Naive B cell (primary cell): Measurements from ENCODE around the gene HELB. TPM values are rescaled to one million over a fixed set of nuclear protein-coding genes. Genes with fewer than 3 reads are reported as not detected.

Experiments
- ATAC-seq, 2 donors: fragments of 150-1000 bp; cut with Tn5 transposase; 2 replicates each; pipeline ENCODE4 v1.10.0; 2021; ENCODE audit warnings: low read depth in 2 of 2, mild to moderate bottlenecking in 2 of 2, moderate library complexity in 2 of 2
- DNase-seq: peaks from one replicate; pipeline ENCODE4 v3.0.0; 2022
- H3K27ac Mint-ChIP-seq, 6 donors: one replicate each; pipeline ENCODE4 v1.8.0; 2020 to 2022; ENCODE audit warnings: mild to moderate bottlenecking in 6 of 6, mixed read lengths in 6 of 6, moderate library complexity in 5 of 6, inconsistent platforms in 2 of 6
- H3K27me3 Mint-ChIP-seq, 3 donors: one replicate each; pipeline ENCODE4 v1.8.0; 2021 to 2022; ENCODE audit warnings: mixed read lengths in 3 of 3, mild to moderate bottlenecking in 1 of 3
- H3K36me3 Mint-ChIP-seq, 2 donors: one replicate each; pipeline ENCODE4 v1.8.0; 2020 to 2022; ENCODE audit warnings: mixed read lengths in 2 of 2, inconsistent platforms in 1 of 2, mild to moderate bottlenecking in 1 of 2
- H3K4me1 Mint-ChIP-seq, 3 donors: one replicate each; pipeline ENCODE4 v1.8.0; 2020 to 2022; ENCODE audit warnings: mixed read lengths in 3 of 3, inconsistent platforms in 1 of 3, mild to moderate bottlenecking in 1 of 3, moderate library complexity in 1 of 3
- H3K4me3 Mint-ChIP-seq, 8 donors: one replicate each; pipeline ENCODE4 v1.8.0; 2020 to 2022; ENCODE audit warnings: mild to moderate bottlenecking in 8 of 8, mixed read lengths in 8 of 8, moderate library complexity in 8 of 8, inconsistent platforms in 2 of 8
- H3K9me3 Mint-ChIP-seq, 7 donors: one replicate each; pipeline ENCODE4 v1.8.0; 2020 to 2022; ENCODE audit warnings: mixed read lengths in 7 of 7, mild to moderate bottlenecking in 5 of 7, inconsistent platforms in 2 of 7, moderate library complexity in 1 of 7
- polyA plus RNA-seq, 6 donors: library from polyadenylated mRNA; unstranded; fragments of 300-500 nt; fragmentation: Illumina TruSeq; gene quantifications; one replicate each; pipeline ENCODE4 v1.2.3, GENCODE V29; 2021; ENCODE audit warnings: low read depth in 6 of 6

The HELB gene
- polyA plus RNA-seq, 6 donors from 2014 or later, result 0.06 to 6.4 (median 4.9) TPM

DNA sequence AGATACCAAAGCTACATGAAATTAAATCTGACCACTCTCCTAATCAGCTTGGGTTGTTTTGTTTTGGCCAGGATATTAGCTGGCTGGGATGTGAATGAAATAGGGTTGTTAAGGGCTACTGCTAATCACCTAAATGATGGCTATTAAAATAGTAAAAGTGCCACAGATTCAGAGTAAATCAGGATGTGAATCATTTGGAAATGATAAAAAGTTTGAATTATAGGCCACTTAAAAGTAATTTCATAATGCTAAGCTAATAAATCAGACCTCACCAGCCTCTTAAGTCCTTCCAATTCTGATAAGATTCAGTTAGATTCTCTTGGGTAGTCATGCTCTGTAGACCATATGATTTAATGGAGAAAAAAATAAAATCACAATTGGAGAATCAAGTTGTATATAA, 12.0 kb downstream of the HELB start:
- DNase-seq (no peak), ATAC-seq (no peak)
- Mint-ChIP-seq H3K4me3 (no peak overlapping the region), H3K36me3 (peaks cover 21 to 24% of the 10 kb centered on the region in 2 donors), H3K27me3 (no peaks in the 10 kb centered on the region), H3K4me1 (peaks cover 17 to 34% (median 29%) of the 10 kb centered on the region in 3 donors), H3K27ac (no peak overlapping the region), H3K9me3 (no peaks in the 10 kb centered on the region)

DNA sequence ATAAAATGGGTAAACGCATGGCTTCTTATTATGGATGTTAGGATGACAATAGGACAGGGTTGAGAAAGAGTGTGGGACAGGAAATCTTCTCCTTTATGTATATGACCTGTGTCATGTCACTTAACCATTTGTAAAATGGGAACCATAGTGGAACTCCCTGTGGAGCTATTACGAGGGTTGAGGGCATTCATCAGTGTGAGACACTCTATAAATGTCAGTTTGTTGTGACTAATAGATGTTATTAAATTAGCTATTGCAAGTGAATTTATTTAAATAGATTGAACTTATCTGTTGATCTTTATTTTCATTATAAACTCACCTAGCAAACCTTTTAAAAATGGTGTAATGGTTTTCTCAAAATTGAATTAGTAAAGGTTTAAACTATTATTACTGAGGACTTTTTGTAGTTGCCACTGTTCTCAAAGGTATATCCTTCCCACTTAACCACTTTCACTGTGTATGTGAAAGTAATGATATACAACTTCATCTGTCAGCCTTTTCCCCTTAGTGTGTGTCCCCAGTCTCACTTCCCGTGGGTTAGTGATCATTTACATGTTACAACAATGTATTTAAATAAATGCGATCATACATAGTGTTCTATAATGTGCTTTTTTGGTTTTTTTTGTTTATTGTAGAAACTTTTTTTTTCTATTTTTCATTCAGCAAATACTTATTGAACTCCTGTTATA, 17.1 kb downstream of the HELB start:
- no peaks in the 10 kb centered on the region for H3K9me3 Mint-ChIP-seq
- H3K4me3 Mint-ChIP-seq, result peak overlapping the region in 1 of 8 donors; percentile 36
- no peak overlapping the region for H3K27ac Mint-ChIP-seq
- H3K36me3 Mint-ChIP-seq, result peaks cover 9 to 13% of the 10 kb centered on the region in 2 donors
- ATAC-seq, result no peak
- H3K27me3 Mint-ChIP-seq, result no peaks in the 10 kb centered on the region
- DNase-seq, result no peak
- H3K4me1 Mint-ChIP-seq, result peaks cover 0 to 8% (median 0%) of the 10 kb centered on the region in 3 donors

DNA sequence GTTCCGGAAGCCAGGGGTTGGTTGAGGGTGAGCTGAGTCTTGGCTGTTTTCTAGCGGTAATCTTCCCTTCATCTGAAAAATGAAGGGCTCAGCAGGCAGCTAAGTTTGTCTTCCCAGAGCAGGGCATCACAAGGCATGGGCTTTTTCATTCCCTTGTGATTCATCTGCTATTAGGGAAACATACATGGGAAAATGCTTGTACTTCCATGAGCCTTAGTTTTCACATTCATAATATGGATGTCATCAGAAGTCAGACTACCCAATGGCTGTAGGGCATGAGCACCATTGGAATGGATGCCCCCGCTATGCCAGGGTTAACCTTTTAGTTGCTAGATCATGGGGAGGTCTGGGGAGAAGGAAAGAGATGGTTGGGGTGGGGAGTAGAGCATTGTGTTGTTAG, 18.7 kb downstream of the HELB start:
- H3K27me3 Mint-ChIP-seq, result no peaks in the 10 kb centered on the region
- H3K27ac Mint-ChIP-seq, result no peak overlapping the region
- no peak overlapping the region for H3K4me3 Mint-ChIP-seq
- peaks cover 18 to 23% of the 10 kb centered on the region in 2 donors for H3K36me3 Mint-ChIP-seq
- no peaks in the 10 kb centered on the region for H3K9me3 Mint-ChIP-seq
- no peak for ATAC-seq
- DNase-seq, result no peak
- H3K4me1 Mint-ChIP-seq, result peaks cover 0 to 8% (median 0%) of the 10 kb centered on the region in 3 donors

DNA sequence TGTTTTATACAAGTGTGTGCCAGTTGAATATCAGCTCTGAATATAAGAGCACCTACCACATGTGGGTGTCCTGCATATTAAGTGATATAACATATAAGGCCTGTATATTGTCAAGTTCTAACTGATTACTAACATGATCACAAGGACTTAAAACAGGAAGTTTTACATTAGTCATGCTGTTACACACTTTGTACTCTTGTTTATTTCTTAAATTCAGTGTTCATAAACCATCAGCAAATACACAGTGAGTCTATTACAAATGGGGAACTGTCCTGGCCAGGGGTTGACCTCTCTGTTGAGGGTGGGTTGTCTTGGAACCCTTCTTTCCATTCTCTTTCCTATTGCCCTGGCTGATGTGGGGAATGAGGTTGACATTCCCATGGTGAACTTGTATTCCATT, 19.1 kb downstream of the HELB start:
- Mint-ChIP-seq H3K4me3 (no peak overlapping the region), H3K36me3 (peaks cover 19 to 23% of the 10 kb centered on the region in 2 donors), H3K4me1 (peaks cover 0 to 8% (median 0%) of the 10 kb centered on the region in 3 donors), H3K9me3 (no peaks in the 10 kb centered on the region), H3K27me3 (no peaks in the 10 kb centered on the region), H3K27ac (peak overlapping the region in 1 of 6 donors; percentile 75)
- ATAC-seq (no peak), DNase-seq (no peak)

DNA sequence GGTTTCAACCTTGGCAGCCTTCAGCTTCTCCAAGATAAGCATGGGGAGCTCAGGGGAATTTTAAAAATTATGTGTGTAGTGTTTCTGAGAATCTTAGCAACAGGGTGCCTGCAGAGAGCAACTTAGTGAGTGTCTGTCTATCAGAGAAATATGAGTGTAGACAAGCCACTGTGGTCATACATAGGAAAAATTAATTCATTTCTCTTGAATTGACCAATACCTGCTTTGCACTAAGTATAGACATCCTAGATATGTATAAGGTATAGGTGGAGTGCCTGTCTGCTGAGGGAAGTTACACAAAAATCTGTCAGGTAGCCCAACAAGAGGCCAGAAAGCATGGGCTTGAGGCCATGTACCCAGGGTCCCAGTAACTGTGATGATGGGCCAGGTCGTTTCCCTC, 20.7 kb downstream of the HELB start:
- H3K4me3 Mint-ChIP-seq, result peak overlapping the region in 1 of 8 donors; percentile 34
- H3K36me3 Mint-ChIP-seq, result peaks cover 26 to 33% of the 10 kb centered on the region in 2 donors
- ATAC-seq, result no peak
- H3K27ac Mint-ChIP-seq, result no peak overlapping the region
- H3K4me1 Mint-ChIP-seq, result peaks cover 0 to 4% (median 0%) of the 10 kb centered on the region in 3 donors
- DNase-seq, result no peak
- H3K9me3 Mint-ChIP-seq, result no peaks in the 10 kb centered on the region
- no peaks in the 10 kb centered on the region for H3K27me3 Mint-ChIP-seq

DNA sequence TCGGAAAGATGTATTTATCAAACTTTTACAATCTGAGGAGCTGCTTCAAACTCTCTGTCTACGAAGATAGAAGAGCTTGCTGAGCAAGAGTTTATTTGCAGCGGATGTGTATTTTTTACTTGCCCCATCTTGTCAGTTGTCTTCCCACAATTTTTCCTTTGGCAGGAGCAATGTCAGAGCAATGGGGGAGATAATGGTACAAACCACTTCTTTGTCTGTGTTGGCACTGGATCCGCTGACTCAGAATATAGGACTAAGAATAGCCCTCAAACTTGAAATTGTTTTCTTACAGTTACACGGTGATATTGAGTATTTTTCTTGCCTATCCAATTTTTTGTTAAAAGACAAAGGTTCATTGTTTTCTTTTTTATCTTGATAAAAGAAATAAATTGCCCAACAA, 27.6 kb downstream of the HELB start:
- Mint-ChIP-seq H3K27me3 (no peaks in the 10 kb centered on the region), H3K4me3 (no peak overlapping the region), H3K36me3 (peaks cover 29 to 41% of the 10 kb centered on the region in 2 donors), H3K27ac (no peak overlapping the region), H3K9me3 (no peaks in the 10 kb centered on the region), H3K4me1 (no peaks in the 10 kb centered on the region)
- no peak for ATAC-seq
- no peak for DNase-seq

DNA sequence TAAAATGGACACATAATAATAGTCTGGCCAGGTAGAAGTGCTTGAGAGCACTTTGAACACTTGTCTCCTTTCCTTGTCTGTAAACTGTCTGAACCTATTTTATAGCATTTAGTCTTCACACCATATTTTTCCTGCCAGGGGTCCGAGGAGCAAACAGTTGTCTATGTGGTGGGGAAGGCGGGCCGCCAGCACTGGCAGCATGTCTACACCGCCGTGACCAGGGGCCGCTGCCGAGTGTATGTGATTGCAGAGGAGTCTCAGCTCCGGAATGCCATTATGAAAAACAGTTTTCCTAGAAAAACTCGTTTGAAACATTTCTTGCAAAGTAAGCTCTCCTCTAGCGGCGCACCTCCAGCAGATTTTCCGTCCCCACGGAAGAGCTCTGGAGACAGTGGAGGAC, 28.7 kb downstream of the HELB start:
- no peak overlapping the region for H3K4me3 Mint-ChIP-seq
- DNase-seq (no peak), ATAC-seq (no peak)
- H3K27ac Mint-ChIP-seq, result no peak overlapping the region
- H3K36me3 Mint-ChIP-seq, result peaks cover 22 to 31% of the 10 kb centered on the region in 2 donors
- H3K9me3 Mint-ChIP-seq, result no peaks in the 10 kb centered on the region
- no peaks in the 10 kb centered on the region for H3K27me3 Mint-ChIP-seq
- H3K4me1 Mint-ChIP-seq, result no peaks in the 10 kb centered on the region

DNA sequence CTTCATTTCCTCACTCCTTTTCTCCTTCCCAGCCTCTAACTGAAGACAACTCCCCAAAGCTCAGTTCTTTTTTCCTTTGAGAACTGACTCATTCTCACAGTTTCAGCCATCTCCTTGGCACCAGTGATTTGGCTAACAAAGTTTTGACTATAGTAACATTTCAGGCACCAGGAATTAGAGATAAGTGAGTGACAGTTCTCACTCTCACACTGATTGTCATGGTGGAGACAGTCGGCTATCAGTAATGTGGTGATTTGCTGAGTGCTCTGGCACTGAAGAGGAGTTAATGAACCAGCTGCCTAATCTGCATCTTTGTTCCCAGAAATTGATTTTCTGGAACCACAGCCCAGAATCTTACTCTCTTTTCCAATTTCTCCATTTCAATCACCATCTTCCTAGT, 29.5 kb downstream of the HELB start:
- Mint-ChIP-seq H3K27ac (peak overlapping the region in 1 of 6 donors; percentile 12), H3K36me3 (peaks cover 22 to 31% of the 10 kb centered on the region in 2 donors), H3K4me1 (no peaks in the 10 kb centered on the region), H3K27me3 (no peaks in the 10 kb centered on the region), H3K4me3 (no peak overlapping the region), H3K9me3 (no peaks in the 10 kb centered on the region)
- ATAC-seq, result no peak
- no peak for DNase-seq

DNA sequence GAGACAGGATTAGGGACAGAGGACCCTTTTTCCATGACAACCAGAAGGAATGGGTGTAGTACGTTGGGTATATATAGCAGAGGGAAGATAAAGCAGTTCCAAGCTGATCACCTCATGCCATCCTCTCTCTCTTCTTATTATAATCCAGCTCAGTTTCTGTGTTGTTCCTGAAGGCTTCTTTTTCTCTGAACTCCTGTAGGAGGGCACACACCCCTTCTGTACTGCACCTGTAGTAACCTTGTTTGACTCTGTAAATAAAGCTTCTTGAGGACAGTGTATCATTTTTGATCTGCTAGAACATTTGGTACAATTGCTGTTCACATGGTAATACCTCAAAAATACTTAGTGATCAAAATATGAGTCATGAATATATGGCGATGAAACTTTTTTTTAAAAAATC, 33.5 kb downstream of the HELB start:
- Mint-ChIP-seq H3K27ac (no peak overlapping the region), H3K4me3 (no peak overlapping the region), H3K9me3 (peaks cover 0 to 12% (median 8%) of the 10 kb centered on the region in 7 donors), H3K27me3 (no peaks in the 10 kb centered on the region), H3K36me3 (peaks cover 35 to 38% of the 10 kb centered on the region in 2 donors), H3K4me1 (no peaks in the 10 kb centered on the region)
- ATAC-seq (no peak), DNase-seq (no peak)

DNA sequence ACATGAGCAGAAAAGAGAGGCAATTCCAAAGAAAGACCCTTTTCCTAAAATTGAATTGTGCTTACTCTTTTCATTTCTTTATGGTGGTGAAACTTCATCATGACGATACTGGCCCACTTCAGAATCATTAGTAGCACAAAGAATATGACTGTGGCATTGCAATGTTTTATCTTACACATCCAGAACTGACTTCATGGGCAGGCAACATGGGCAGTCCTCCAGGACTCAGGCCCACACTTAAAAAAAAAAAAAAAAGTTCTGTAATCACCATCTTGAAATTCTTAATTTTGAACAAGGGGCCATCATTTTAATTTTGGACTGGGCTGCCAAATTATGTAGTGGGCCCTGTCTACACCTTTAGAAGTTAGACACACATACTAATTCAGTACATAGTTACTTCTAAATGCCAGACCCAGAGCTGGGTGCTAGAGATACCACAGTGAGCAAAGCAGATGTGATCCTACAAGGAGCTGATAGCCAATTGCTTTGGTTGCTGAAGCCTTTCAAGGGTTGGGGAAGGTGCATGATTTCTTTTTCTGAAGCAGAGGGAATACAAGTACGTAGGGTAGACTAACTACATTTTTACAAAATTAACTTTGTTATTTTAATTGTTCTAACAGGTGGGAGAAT, 35.2 kb downstream of the HELB start:
- ATAC-seq (no peak), DNase-seq (no peak)
- Mint-ChIP-seq H3K27ac (peak overlapping the region in 1 of 6 donors; percentile 43), H3K9me3 (peaks cover 0 to 28% (median 16%) of the 10 kb centered on the region in 7 donors), H3K27me3 (no peaks in the 10 kb centered on the region), H3K36me3 (peaks cover 37 to 38% of the 10 kb centered on the region in 2 donors), H3K4me1 (no peaks in the 10 kb centered on the region), H3K4me3 (no peak overlapping the region)

DNA sequence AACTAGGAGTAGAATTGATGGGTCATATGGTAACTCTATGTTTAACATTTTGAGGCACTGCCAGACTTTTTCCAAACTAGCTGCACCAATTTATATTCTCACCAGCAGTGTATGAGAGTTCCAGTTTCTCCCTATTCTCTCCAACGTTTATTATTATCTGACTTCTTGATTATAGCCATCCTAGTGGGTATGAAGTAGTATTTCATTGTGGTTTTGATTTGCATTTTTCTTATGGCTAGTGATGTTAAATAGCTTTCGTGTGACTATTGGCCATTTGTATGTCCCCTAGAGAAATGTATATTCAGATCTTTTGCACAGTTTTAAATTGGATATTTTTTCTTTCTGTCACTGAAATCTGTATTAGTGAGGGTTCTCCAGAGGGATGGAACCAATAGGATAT, 37.8 kb downstream of the HELB start:
- no peaks in the 10 kb centered on the region for H3K27me3 Mint-ChIP-seq
- DNase-seq (no peak), ATAC-seq (no peak)
- peaks cover 38 to 49% of the 10 kb centered on the region in 2 donors for H3K36me3 Mint-ChIP-seq
- H3K4me3 Mint-ChIP-seq, result no peak overlapping the region
- peaks cover 0 to 36% (median 18%) of the 10 kb centered on the region in 7 donors for H3K9me3 Mint-ChIP-seq
- H3K27ac Mint-ChIP-seq, result no peak overlapping the region
- H3K4me1 Mint-ChIP-seq, result peaks cover 0 to 3% (median 0%) of the 10 kb centered on the region in 3 donors

DNA sequence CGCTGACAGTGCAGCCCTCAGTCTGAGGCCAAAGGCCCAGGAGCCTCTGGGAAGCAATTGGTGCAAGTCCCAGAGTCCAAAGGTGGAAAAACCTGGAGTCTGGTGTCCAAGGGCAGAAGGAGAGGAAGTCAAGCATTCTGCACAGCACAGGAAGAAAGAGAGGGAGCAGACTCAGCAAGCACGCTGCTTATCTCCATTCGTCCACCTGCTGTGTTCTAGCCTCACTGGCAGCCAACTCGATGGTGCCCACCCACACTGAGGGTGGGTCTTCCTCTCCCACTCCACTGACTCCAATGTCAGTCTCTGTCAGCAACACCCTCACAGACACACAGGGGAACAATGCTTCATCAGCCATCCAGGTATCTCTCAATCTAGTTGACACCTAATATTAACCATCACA, 38.8 kb downstream of the HELB start:
- DNase-seq (no peak), ATAC-seq (no peak)
- H3K4me1 Mint-ChIP-seq, result peaks cover 0 to 4% (median 3%) of the 10 kb centered on the region in 3 donors
- peaks cover 38 to 50% of the 10 kb centered on the region in 2 donors for H3K36me3 Mint-ChIP-seq
- no peaks in the 10 kb centered on the region for H3K27me3 Mint-ChIP-seq
- peaks cover 0 to 36% (median 18%) of the 10 kb centered on the region in 7 donors for H3K9me3 Mint-ChIP-seq
- H3K27ac Mint-ChIP-seq, result no peak overlapping the region
- peak overlapping the region in 1 of 8 donors; percentile 29 for H3K4me3 Mint-ChIP-seq

DNA sequence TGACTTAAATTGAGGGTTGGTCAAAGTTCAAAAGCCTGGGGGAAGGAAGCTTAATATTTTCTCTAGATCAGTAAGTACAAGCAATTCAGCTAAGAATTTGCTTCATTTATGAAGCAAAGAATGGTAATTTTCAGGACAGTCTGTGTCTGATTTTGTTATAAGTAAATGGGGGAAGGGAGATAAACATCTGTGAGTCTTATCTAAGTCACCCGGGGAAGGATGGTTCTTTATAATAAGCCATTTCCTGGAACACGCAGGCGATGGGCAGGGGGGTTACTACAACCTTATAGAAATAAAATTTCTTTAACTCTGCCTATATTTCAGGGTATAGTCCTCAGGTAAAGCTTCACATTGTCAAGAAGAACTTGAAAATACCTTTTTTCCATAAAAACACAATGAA, 42.9 kb downstream of the HELB start:
- Mint-ChIP-seq H3K27me3 (no peaks in the 10 kb centered on the region), H3K4me1 (peaks cover 0 to 5% (median 3%) of the 10 kb centered on the region in 3 donors), H3K36me3 (peaks cover 29 to 32% of the 10 kb centered on the region in 2 donors), H3K9me3 (peaks cover 0 to 29% (median 14%) of the 10 kb centered on the region in 7 donors), H3K4me3 (no peak overlapping the region), H3K27ac (peak overlapping the region in 1 of 6 donors; percentile 69)
- ATAC-seq, result no peak
- no peak for DNase-seq

DNA sequence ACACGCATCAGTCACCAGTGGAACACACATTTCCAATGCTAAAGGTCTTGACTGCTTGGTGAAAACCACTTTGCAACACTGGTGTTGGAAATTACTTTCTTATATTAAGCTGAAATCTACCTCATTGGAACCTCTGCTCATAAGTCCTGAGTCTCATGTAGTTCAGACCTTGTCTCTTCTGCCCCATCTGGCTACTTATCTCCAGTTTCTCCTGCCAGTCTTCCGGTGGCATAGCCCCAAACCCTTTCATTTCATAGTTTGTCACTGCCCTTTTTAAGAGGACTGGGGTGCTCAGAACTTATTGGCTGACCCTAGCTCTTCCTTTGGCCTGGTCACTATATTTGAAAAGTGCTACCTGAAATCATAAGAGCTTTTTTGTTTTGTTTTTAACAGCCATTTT, 43.7 kb downstream of the HELB start:
- H3K27me3 Mint-ChIP-seq, result no peaks in the 10 kb centered on the region
- no peak overlapping the region for H3K4me3 Mint-ChIP-seq
- DNase-seq, result no peak
- H3K36me3 Mint-ChIP-seq, result peaks cover 21 to 25% of the 10 kb centered on the region in 2 donors
- ATAC-seq, result no peak
- H3K9me3 Mint-ChIP-seq, result peaks cover 0 to 23% (median 10%) of the 10 kb centered on the region in 7 donors
- H3K27ac Mint-ChIP-seq, result peak overlapping the region in 1 of 6 donors; percentile 25
- peaks cover 0 to 5% (median 3%) of the 10 kb centered on the region in 3 donors for H3K4me1 Mint-ChIP-seq
